Neural cell (in vitro differentiated cells): ENCODE results near the gene SPRR1A. TPM values are rescaled to one million over a fixed set of nuclear protein-coding genes. Genes with fewer than 3 reads are reported as not detected.

Experiments used
- H2AFZ ChIP-seq: fragments of 200-600, 300-800 bp; sonication (generic), shearing (Covaris generic); 2 replicates; pipeline ENCODE4 v1.6.0; 2014; ENCODE audit warnings: low read depth, mild to moderate bottlenecking, antibody characterized with exemption, low read length, moderate library complexity
- H3F3A ChIP-seq: fragments of 200-600 bp; shearing (Covaris generic); 2 replicates; pipeline ENCODE4 v1.6.1; 2016; ENCODE audit warnings: mild to moderate bottlenecking, moderate library complexity, mixed read lengths, antibody characterized with exemption, low read length; ENCODE audit not compliant: insufficient read depth, poor library complexity, severe bottlenecking
- H3K27ac ChIP-seq: fragments of 200-600, 300-800 bp; sonication (generic), shearing (Covaris generic); 2 replicates; pipeline ENCODE4 v1.5.1; 2014; ENCODE audit warnings: mild to moderate bottlenecking, low read length, moderate library complexity
- H3K27me3 ChIP-seq: fragments of 300-800, 200-600 bp; sonication (generic), shearing (Covaris generic); 2 replicates; pipeline ENCODE4 v1.6.0; 2014; ENCODE audit warnings: mild to moderate bottlenecking, low read depth, low read length, moderate library complexity; ENCODE audit not compliant: insufficient read depth
- H3K36me3 ChIP-seq: fragments of 300-800, 200-600 bp; sonication (generic), shearing (Covaris generic); 2 replicates; pipeline ENCODE4 v1.5.1; 2014; ENCODE audit warnings: mild to moderate bottlenecking, antibody characterized with exemption, low read length, moderate library complexity; ENCODE audit not compliant: insufficient read depth
- H3K4me2 ChIP-seq: fragments of 300-800, 200-600 bp; sonication (generic), shearing (Covaris generic); 2 replicates; pipeline ENCODE4 v1.6.0; 2014; ENCODE audit warnings: mild to moderate bottlenecking, low read length
- H3K4me3 ChIP-seq: fragments of 300-800, 200-600 bp; sonication (generic), shearing (Covaris generic); 2 replicates; pipeline ENCODE4 v1.5.1; 2014; ENCODE audit warnings: mild to moderate bottlenecking, low read length, moderate library complexity
- H3K79me2 ChIP-seq: fragments of 200-600 bp; shearing (Covaris generic); replicated peaks from 2 replicates; pipeline ENCODE4 v1.6.0; 2014; ENCODE audit warnings: mild to moderate bottlenecking, low read length, moderate library complexity; ENCODE audit not compliant: insufficient read depth
- H3K9ac ChIP-seq: fragments of 300-800, 200-600 bp; sonication (generic), shearing (Covaris generic); 2 replicates; pipeline ENCODE4 v1.6.1; 2016; ENCODE audit warnings: mild to moderate bottlenecking, low read length, mixed read lengths
- H3K9me2 ChIP-seq: fragments of 200-600 bp; shearing (Covaris generic); 2 replicates; pipeline ENCODE4 v1.6.1; 2016; ENCODE audit warnings: mild to moderate bottlenecking, low read length, mixed read lengths; ENCODE audit not compliant: insufficient read depth
- H3K9me3 ChIP-seq: fragments of 200-600, 300-800 bp; sonication (generic), shearing (Covaris generic); 2 replicates; pipeline ENCODE4 v1.6.1; 2016; ENCODE audit warnings: mild to moderate bottlenecking, mixed run types, low read length, moderate library complexity, mixed read lengths
- H4K20me1 ChIP-seq: fragments of 200-600 bp; shearing (Covaris generic); 2 replicates; pipeline ENCODE4 v1.6.1; 2016; ENCODE audit warnings: mild to moderate bottlenecking, mixed run types; ENCODE audit not compliant: insufficient read depth
- EP300 ChIP-seq: fragments of 450-650 bp; conservative IDR thresholded peaks from 2 replicates; pipeline ENCODE4 v1.6.1; 2014; ENCODE audit warnings: antibody characterized with exemption, mild to moderate bottlenecking, moderate library complexity; ENCODE audit not compliant: poor library complexity, severe bottlenecking
- EZH2 ChIP-seq: fragments of 200-600, 300-800 bp; shearing (Covaris generic), sonication (generic); IDR thresholded peaks from 2 replicates; pipeline ENCODE4 v1.6.1; 2014; ENCODE audit warnings: antibody characterized with exemption, low read length, borderline replicate concordance, mild to moderate bottlenecking; ENCODE audit not compliant: insufficient read depth, poor library complexity, severe bottlenecking
- MXI1 ChIP-seq: fragments of 450-650 bp; conservative IDR thresholded peaks from 2 replicates; pipeline ENCODE4 v1.6.1; 2014; ENCODE audit warnings: antibody characterized with exemption, mild to moderate bottlenecking; ENCODE audit not compliant: poor library complexity, severe bottlenecking
- POLR2AphosphoS5 ChIP-seq: IDR thresholded peaks from 2 replicates; pipeline ENCODE4 v1.6.1; 2012
- RAD21 ChIP-seq: fragments of 450-650 bp; conservative IDR thresholded peaks from 2 replicates; pipeline ENCODE4 v1.6.1; 2014; ENCODE audit warnings: antibody characterized with exemption, mild to moderate bottlenecking, moderate library complexity
- SMC3 ChIP-seq: fragments of 450-650 bp; conservative IDR thresholded peaks from 2 replicates; pipeline ENCODE4 v1.6.1; 2014; ENCODE audit warnings: antibody characterized with exemption, mild to moderate bottlenecking, moderate library complexity; ENCODE audit not compliant: poor library complexity
- TAF1 ChIP-seq: IDR thresholded peaks from 2 replicates; pipeline ENCODE4 v1.6.1; 2012; ENCODE audit warnings: low read depth
- polyA plus RNA-seq: library from polyadenylated mRNA; depleted of rRNA; stranded (reverse); fragments of >200 nt; gene quantifications from 2 replicates; pipeline ENCODE4 v1.2.3, GENCODE V29; 2014
- TF ChIP-seq, protein P1 (sequence below): IDR thresholded peaks from 2 replicates; pipeline ENCODE4 v1.6.1; 2012; ENCODE audit warnings: borderline replicate concordance
- TF ChIP-seq, protein P2 (sequence below): fragments of 450-650 bp; IDR thresholded peaks from 2 replicates; pipeline ENCODE4 v1.5.1; 2014; ENCODE audit warnings: antibody characterized with exemption, mild to moderate bottlenecking, moderate library complexity; ENCODE audit not compliant: poor library complexity, severe bottlenecking

SPRR1A gene
- polyA plus RNA-seq, 1 donor from 2014 or later: not detected

DNA sequence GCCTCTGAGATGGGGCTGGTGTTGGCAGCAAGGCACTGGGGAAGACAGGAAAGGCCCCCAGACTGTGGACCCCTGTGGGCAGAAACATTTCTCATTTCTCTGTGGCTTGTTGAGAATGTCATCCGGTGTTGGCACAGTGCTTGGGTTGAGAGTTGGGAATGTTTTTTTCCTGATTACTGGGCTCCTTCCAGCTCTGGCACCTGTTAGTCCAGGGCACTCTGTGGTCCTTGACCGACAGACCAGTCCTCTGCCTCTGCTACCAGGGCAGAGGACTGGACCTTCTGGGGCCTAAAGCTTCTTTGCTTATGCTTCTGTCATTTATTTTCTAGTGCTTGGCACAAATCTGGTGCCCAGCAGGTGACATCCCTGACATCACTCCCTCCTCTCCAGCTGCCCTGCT lies 41.7 kb upstream of the SPRR1A start:
- no peaks in the 10 kb centered on the region for H3K9me3 ChIP-seq
- H3K79me2 ChIP-seq: no peaks in the 10 kb centered on the region
- H3K36me3 ChIP-seq: no peaks in the 10 kb centered on the region

GRCh38 chr1:152946248-152946647 lies 37.6 kb upstream of the SPRR1A start:
- H4K20me1 ChIP-seq: no peaks in the 10 kb centered on the region
- no peak overlapping the region for H3K27ac ChIP-seq
- no peak overlapping the region for H3K9ac ChIP-seq
- no peak overlapping the region for H3K4me2 ChIP-seq
- H2AFZ ChIP-seq: no peak overlapping the region
- no peak for TF ChIP-seq TAF1
- TF ChIP-seq EZH2: no peak
- TF ChIP-seq, protein P1, sequence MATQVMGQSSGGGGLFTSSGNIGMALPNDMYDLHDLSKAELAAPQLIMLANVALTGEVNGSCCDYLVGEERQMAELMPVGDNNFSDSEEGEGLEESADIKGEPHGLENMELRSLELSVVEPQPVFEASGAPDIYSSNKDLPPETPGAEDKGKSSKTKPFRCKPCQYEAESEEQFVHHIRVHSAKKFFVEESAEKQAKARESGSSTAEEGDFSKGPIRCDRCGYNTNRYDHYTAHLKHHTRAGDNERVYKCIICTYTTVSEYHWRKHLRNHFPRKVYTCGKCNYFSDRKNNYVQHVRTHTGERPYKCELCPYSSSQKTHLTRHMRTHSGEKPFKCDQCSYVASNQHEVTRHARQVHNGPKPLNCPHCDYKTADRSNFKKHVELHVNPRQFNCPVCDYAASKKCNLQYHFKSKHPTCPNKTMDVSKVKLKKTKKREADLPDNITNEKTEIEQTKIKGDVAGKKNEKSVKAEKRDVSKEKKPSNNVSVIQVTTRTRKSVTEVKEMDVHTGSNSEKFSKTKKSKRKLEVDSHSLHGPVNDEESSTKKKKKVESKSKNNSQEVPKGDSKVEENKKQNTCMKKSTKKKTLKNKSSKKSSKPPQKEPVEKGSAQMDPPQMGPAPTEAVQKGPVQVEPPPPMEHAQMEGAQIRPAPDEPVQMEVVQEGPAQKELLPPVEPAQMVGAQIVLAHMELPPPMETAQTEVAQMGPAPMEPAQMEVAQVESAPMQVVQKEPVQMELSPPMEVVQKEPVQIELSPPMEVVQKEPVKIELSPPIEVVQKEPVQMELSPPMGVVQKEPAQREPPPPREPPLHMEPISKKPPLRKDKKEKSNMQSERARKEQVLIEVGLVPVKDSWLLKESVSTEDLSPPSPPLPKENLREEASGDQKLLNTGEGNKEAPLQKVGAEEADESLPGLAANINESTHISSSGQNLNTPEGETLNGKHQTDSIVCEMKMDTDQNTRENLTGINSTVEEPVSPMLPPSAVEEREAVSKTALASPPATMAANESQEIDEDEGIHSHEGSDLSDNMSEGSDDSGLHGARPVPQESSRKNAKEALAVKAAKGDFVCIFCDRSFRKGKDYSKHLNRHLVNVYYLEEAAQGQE: no peak
- no peak for TF ChIP-seq RAD21
- TF ChIP-seq POLR2AphosphoS5: no peak
- TF ChIP-seq, protein P2, sequence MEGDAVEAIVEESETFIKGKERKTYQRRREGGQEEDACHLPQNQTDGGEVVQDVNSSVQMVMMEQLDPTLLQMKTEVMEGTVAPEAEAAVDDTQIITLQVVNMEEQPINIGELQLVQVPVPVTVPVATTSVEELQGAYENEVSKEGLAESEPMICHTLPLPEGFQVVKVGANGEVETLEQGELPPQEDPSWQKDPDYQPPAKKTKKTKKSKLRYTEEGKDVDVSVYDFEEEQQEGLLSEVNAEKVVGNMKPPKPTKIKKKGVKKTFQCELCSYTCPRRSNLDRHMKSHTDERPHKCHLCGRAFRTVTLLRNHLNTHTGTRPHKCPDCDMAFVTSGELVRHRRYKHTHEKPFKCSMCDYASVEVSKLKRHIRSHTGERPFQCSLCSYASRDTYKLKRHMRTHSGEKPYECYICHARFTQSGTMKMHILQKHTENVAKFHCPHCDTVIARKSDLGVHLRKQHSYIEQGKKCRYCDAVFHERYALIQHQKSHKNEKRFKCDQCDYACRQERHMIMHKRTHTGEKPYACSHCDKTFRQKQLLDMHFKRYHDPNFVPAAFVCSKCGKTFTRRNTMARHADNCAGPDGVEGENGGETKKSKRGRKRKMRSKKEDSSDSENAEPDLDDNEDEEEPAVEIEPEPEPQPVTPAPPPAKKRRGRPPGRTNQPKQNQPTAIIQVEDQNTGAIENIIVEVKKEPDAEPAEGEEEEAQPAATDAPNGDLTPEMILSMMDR: no peak
- no peak for TF ChIP-seq EP300
- TF ChIP-seq SMC3: no peak
- no peak for TF ChIP-seq MXI1
- H3K9me2 ChIP-seq: no peaks in the 10 kb centered on the region
- H3K4me3 ChIP-seq: no peak overlapping the region
- no peaks in the 10 kb centered on the region for H3K27me3 ChIP-seq
- no peaks in the 10 kb centered on the region for H3F3A ChIP-seq
- H3K79me2 ChIP-seq: no peaks in the 10 kb centered on the region
- no peaks in the 10 kb centered on the region for H3K36me3 ChIP-seq
- H3K9me3 ChIP-seq: no peaks in the 10 kb centered on the region

More for the DNA sequence above, 41.7 kb upstream of the SPRR1A start:
- Histone ChIP-seq H3K9me2 (no peaks in the 10 kb centered on the region), H3K4me3 (no peak overlapping the region), H2AFZ (no peak overlapping the region), H4K20me1 (no peaks in the 10 kb centered on the region), H3F3A (no peaks in the 10 kb centered on the region), H3K9ac (no peak overlapping the region), H3K4me2 (no peak overlapping the region), H3K27ac (no peak overlapping the region), H3K27me3 (no peaks in the 10 kb centered on the region)
- TF ChIP-seq, protein P2: no peak
- TF ChIP-seq EP300 (no peak), TAF1 (no peak), SMC3 (no peak)
